GM19372 (cell line): ENCODE measurements around the gene ZSCAN9.

Experiments used
- ATAC-seq: cut with Tn5 transposase; IDR thresholded peaks from one replicate; pipeline ENCODE4 v1.9.1; 2021; ENCODE audit warnings: mild to moderate bottlenecking, low read depth, moderate library complexity; ENCODE audit not compliant: unreplicated experiment

ZSCAN9 gene

GRCh38 chr6:28225056-28225834 lies at the start of gene ZSCAN9:
ZSCAN9 (plus strand) TSS chr6:28225275; CDS start chr6:28227085, 1,810 bp downstream.
- peak; percentile 91 for ATAC-seq

DNA sequence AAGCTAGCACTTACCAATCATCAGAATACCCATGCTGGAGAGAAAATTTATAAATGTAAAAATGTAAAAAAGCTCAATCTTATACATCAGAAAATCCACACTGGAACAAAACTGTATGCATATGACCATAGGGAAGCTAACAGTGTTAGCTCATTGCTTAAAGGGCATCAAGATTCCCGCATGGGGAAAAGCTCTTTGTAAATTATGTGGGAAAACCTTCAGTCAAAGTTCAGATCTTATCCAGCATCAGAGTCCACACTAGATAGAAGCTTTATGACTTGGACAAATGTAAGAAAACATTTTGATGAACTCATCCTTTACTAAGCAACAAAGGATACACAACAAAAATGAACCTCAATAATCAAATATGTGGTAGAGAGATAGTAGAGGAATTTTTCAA lies 48.7 kb upstream of the ZSCAN9 start:
- ATAC-seq, result no peak

- ATAC-seq, result no peak
These were observed 42.8 kb upstream of the ZSCAN9 start for GRCh38 chr6:28182255-28182654.

GRCh38 chr6:28188111-28188979 lies 36.7 kb upstream of the ZSCAN9 start:
- ATAC-seq, result no peak

DNA sequence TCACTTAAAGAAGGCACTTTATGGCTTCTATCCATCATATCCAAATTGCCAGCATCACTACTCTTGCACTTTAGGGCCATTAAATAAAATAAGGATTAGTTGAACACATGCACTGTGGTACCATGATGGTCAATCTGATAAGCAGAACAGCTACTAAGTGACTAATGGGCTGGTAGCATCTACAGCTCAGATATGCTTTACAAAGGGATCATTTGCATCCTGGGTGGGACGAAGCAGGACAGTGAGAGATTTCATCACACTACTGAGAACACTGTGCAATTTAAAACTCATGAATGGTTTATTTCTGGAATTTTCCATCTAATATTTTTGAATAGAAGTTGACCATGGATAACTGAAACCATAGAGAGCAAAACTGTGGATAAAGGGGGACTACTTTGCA lies 25.1 kb upstream of the ZSCAN9 start:
- ATAC-seq, result no peak

DNA sequence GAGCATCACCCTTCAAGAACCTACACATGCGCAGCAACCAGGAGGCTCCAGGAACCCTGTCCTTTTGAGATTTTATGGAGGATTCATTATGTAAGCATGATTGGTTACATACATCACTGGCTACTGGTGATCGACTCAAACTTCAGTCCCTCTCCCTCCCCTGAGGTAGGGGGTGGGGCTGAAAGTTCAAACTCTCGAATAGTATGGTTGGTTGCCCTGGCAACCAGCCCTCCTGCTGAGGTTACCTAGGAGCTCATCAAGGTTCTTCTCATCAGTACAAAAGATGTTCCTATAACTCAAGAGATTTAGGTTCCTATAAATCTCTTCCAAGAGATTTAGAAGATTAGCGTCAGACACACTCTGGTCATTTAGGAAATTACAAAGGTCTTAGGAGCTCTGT lies 21.9 kb upstream of the ZSCAN9 start:
- ATAC-seq, result no peak

- no peak for ATAC-seq
These were observed 19.2 kb upstream of the ZSCAN9 start for GRCh38 chr6:28205879-28206278.

- ATAC-seq, result no peak
These were observed 18.5 kb upstream of the ZSCAN9 start for GRCh38 chr6:28206527-28206926.

DNA sequence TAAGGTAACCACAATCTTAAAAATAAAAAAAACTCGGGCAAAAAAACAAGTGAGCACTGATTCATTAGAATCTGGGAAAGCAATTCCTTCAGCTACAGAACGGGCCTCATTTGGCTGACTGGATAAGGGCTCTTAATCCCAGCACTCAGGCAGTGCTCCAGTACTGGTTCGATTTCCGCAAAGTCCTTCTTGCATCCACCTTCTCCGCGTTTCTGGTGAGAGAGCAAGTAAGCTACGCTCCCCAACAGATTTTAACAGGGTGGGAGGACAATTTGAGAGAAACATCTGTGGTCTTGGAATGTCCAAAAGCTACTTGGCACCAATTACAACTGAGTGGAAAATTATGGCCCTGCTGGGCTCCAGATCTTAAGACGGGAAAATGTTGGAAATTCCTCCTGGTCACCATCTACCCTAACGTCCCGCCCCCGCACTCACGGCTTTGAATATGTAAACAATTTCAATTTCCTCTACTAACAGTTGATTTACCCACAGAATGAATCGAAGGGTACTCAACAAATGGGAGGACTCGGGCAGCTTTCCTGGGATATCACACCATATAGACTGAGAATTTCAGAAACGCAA lies 18.1 kb upstream of the ZSCAN9 start:
- ATAC-seq, result no peak

GRCh38 chr6:28207510-28208110 lies 17.5 kb upstream of the ZSCAN9 start:
- ATAC-seq, result no peak

GRCh38 chr6:28208111-28208659 lies 16.9 kb upstream of the ZSCAN9 start:
- no peak for ATAC-seq

GRCh38 chr6:28209753-28210535 lies 15.1 kb upstream of the ZSCAN9 start:
- ATAC-seq, result no peak

DNA sequence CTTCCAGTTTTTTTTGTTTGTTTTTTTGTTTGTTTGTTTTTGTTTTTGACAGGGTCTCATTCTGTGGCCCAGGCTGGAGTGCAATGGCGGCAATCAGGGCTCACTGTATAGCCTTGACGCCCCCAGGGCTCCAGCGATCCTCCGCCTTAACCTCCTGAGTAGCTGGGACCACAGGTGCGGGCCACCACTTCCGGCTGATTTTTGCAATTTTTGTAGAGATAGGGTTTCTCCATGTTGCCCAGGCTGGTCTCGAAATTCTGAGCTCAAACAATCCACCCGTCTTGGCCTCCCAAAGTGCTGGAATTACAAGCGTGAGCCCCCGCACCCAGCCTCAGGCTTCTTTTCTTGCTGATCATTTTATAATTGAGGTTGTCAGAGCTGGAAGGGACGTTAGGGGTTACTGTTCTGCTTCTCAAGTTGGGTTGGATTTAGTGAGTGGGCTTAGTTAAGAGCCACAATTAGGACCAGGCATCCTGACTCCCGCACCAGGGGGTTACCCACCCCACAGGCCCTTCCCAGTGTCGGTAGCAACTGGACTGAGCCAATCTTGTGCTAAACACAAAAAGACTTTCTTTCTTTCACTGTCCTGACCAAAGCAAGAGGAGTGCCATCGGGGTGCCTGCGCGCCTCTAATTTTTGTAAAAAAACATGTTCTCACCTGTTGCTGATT lies 13.1 kb upstream of the ZSCAN9 start:
- peak; percentile 24 for ATAC-seq

DNA sequence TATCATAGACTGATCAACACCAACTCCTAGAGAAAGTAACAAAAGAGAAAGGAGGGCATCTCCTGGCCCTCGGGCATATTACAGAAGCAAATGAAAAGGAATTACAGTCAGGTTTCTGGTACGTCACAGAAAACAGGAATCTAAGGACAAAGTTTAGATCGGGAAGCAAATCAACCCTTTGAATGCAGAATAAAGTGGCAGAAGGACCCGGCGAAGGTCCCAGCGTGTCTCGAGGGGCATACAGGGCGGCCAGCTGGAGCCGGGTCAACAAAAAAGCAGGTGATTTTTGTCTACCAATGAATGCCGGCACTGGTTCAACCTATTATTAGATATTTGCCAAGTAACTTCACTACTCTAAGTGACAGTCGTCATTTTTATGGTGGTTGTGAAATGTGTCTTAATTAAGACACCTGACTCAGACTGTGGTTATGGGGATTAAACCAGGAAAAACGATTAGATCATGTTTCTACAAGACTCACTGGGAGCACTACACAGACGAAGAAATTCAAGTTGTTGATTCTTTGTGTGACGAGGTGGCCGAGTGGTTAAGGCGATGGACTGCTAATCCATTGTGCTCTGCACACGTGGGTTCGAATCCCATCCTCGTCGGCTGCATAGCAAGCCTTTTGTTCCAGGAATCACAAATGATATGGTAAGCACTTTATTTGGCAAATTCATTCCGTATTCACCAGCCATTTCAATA lies 12.4 kb upstream of the ZSCAN9 start:
- ATAC-seq, result peak; percentile 48

GRCh38 chr6:28213213-28213523 lies 11.9 kb upstream of the ZSCAN9 start:
- ATAC-seq, result no peak

DNA sequence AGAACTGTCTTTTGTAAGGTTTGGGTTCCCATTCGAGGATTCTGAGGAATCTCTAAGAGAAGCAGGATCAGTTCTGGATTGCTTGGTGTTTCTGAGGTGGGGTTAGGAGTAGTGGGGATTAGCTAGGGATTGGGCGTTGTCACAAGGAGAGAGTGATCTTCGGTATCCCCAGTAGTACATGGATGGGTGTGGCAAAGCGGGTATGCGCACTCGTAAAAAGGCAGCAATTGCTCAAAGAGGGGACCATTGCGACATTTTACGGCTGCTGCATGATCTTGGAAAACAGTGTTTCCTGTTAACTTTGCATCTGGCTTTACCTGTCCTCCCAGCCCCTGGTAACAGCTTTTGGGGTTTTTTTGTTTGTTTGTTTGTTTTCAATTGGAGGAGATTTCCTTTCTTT lies 9.7 kb upstream of the ZSCAN9 start:
- no peak for ATAC-seq

DNA sequence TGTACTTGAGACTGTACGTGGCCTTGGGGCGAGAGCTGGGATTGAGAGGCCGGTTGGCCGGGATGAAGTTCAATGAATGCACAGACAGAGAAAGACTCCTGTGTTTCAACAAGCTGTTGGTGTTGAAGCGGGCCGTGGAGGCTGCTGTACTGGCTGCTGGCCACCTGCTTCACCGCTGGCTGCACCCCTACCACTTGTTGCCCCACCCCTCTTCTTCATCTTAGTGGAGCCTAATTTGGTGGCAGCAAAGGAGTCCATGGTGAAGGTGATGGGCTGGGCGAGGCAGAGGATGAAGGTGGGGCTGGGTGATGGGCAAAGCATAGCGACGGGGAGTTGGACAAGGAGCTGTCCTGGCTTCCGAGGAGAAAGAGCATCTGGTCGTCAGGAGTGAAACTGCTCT lies 7.2 kb upstream of the ZSCAN9 start:
- ATAC-seq, result no peak

GRCh38 chr6:28218312-28219248 lies 6.5 kb upstream of the ZSCAN9 start:
- ATAC-seq, result peak; percentile 69
